ENCODE measurements around the gene SLC16A4. TPM values are rescaled to one million over a fixed set of nuclear protein-coding genes. Genes with fewer than 3 reads are reported as not detected.
"Not testable (repeated sequence)": the region's sequence is repeated elsewhere in the genome, so short reads cannot be mapped to it uniquely, and the experiment has no call there.

SLC16A4 gene
- total RNA-seq, 1 donor from 2014 or later = 0.96 TPM

GRCh38 chr1:110425612-110426152 lies 34.9 kb upstream of the SLC16A4 start:
- Mint-ChIP-seq H3K4me3 (no peak overlapping the region), H3K4me1 (no peaks in the 10 kb centered on the region), H3K9me3 (no peaks in the 10 kb centered on the region), H3K36me3 (ENCODE audit: low read depth) (no peaks in the 10 kb centered on the region), H3K27ac (ENCODE audit: unreplicated experiment) (no peak overlapping the region), H3K27me3 (ENCODE audit: low read depth) (peaks cover 13% of the 10 kb centered on the region)
- DNase-seq (ENCODE audit: low read depth, low spot score) = no peak
- no peak for TF ChIP-seq CTCF (conservative IDR thresholded peaks at IDR 0.05)

GRCh38 chr1:110424699-110425611 lies 34.1 kb upstream of the SLC16A4 start:
- Mint-ChIP-seq H3K9me3 (no peaks in the 10 kb centered on the region), H3K27me3 (ENCODE audit: low read depth) (peaks cover 7% of the 10 kb centered on the region), H3K36me3 (ENCODE audit: low read depth) (no peaks in the 10 kb centered on the region), H3K27ac (ENCODE audit: unreplicated experiment) (no peak overlapping the region), H3K4me1 (no peaks in the 10 kb centered on the region), H3K4me3 (no peak overlapping the region)
- no peak for TF ChIP-seq CTCF (conservative IDR thresholded peaks at IDR 0.05)
- no peak for DNase-seq (ENCODE audit: low read depth, low spot score)

GRCh38 chr1:110420874-110421793 lies 30.3 kb upstream of the SLC16A4 start:
- Mint-ChIP-seq H3K27me3 (ENCODE audit: low read depth) (peaks cover 4% of the 10 kb centered on the region), H3K4me3 (no peak overlapping the region), H3K36me3 (ENCODE audit: low read depth) (no peaks in the 10 kb centered on the region), H3K9me3 (no peaks in the 10 kb centered on the region), H3K4me1 (no peaks in the 10 kb centered on the region), H3K27ac (ENCODE audit: unreplicated experiment) (no peak overlapping the region)
- no peak for TF ChIP-seq CTCF (conservative IDR thresholded peaks at IDR 0.05)
- no peak for DNase-seq (ENCODE audit: low read depth, low spot score)

GRCh38 chr1:110420023-110420662 lies 29.3 kb upstream of the SLC16A4 start:
- no peak overlapping the region for H3K27ac Mint-ChIP-seq (ENCODE audit: unreplicated experiment)
- H3K9me3 Mint-ChIP-seq = no peaks in the 10 kb centered on the region
- no peak for TF ChIP-seq CTCF (conservative IDR thresholded peaks at IDR 0.05)
- H3K36me3 Mint-ChIP-seq (ENCODE audit: low read depth) = no peaks in the 10 kb centered on the region
- H3K4me3 Mint-ChIP-seq = no peak overlapping the region
- DNase-seq (ENCODE audit: low read depth, low spot score) = no peak
- peaks cover 4% of the 10 kb centered on the region for H3K27me3 Mint-ChIP-seq (ENCODE audit: low read depth)
- no peaks in the 10 kb centered on the region for H3K4me1 Mint-ChIP-seq

- no peaks in the 10 kb centered on the region for H3K4me1 Mint-ChIP-seq
- no peak for DNase-seq (ENCODE audit: low read depth, low spot score)
- no peaks in the 10 kb centered on the region for H3K9me3 Mint-ChIP-seq
- no peaks in the 10 kb centered on the region for H3K36me3 Mint-ChIP-seq (ENCODE audit: low read depth)
- H3K4me3 Mint-ChIP-seq = no peak overlapping the region
- H3K27ac Mint-ChIP-seq (ENCODE audit: unreplicated experiment) = no peak overlapping the region
- peaks cover 3% of the 10 kb centered on the region for H3K27me3 Mint-ChIP-seq (ENCODE audit: low read depth)
- no peak for TF ChIP-seq CTCF (conservative IDR thresholded peaks at IDR 0.05)
Observed at GRCh38 chr1:110418729-110419128, 27.9 kb upstream of the SLC16A4 start.

- H3K27ac Mint-ChIP-seq (ENCODE audit: unreplicated experiment); H3K27me3 Mint-ChIP-seq (ENCODE audit: low read depth); H3K4me3 Mint-ChIP-seq: not testable (repeated sequence)
Observed at GRCh38 chr1:110413045-110413444, 22.2 kb upstream of the SLC16A4 start.

More at GRCh38 chr1:110413045-110413444, 22.2 kb upstream of the SLC16A4 start:
- H3K36me3 Mint-ChIP-seq (ENCODE audit: low read depth); DNase-seq (ENCODE audit: low read depth, low spot score); H3K9me3 Mint-ChIP-seq: not testable (repeated sequence)
- H3K4me1 Mint-ChIP-seq = peaks cover 10% of the 10 kb centered on the region
